Activated T-cell treated with anti-CD3 and anti-CD28 coated beads for 4 hours (primary cell): ENCODE results near the gene TACR2.

Experiments used
- DNase-seq: peaks from one replicate; pipeline ENCODE4 v3.0.0-alpha.2; 2020

Gene TACR2

GRCh38 chr10:69400936-69401335 is 15.8 kb downstream of the TACR2 start:
- no peak for DNase-seq

- no peak for DNase-seq
Measured at GRCh38 chr10:69398466-69398865, 18.3 kb downstream of the TACR2 start.

GRCh38 chr10:69397972-69398371 is 18.7 kb downstream of the TACR2 start:
- no peak for DNase-seq

GRCh38 chr10:69394020-69394419 is 22.7 kb downstream of the TACR2 start:
- DNase-seq = no peak

- peak; percentile 72 for DNase-seq
Measured at GRCh38 chr10:69392481-69393000, 24.2 kb downstream of the TACR2 start.

- no peak for DNase-seq
Measured at GRCh38 chr10:69391158-69391557, 25.6 kb downstream of the TACR2 start.

GRCh38 chr10:69389827-69390490 is 26.8 kb downstream of the TACR2 start:
- no peak for DNase-seq

GRCh38 chr10:69388488-69388887 is 28.2 kb downstream of the TACR2 start:
- DNase-seq = no peak

GRCh38 chr10:69387500-69387899 is 29.2 kb downstream of the TACR2 start:
- DNase-seq = no peak

GRCh38 chr10:69385454-69386350 is 31.0 kb downstream of the TACR2 start:
- no peak for DNase-seq

GRCh38 chr10:69384320-69384719 is 32.4 kb downstream of the TACR2 start:
- no peak for DNase-seq

GRCh38 chr10:69383558-69383957 is 33.2 kb downstream of the TACR2 start:
- DNase-seq = no peak

GRCh38 chr10:69382382-69383117 is 34.2 kb downstream of the TACR2 start:
- no peak for DNase-seq

- DNase-seq = no peak
Measured at GRCh38 chr10:69379800-69380199, 36.9 kb downstream of the TACR2 start.

GRCh38 chr10:69377933-69378332 is 38.8 kb downstream of the TACR2 start:
- no peak for DNase-seq

GRCh38 chr10:69377191-69377590 is 39.5 kb downstream of the TACR2 start:
- DNase-seq = no peak

GRCh38 chr10:69376662-69377061 is 40.1 kb downstream of the TACR2 start:
- DNase-seq = no peak

GRCh38 chr10:69375307-69376151 is 41.2 kb downstream of the TACR2 start:
- no peak for DNase-seq

- DNase-seq = no peak
Measured at GRCh38 chr10:69374931-69375306, 41.8 kb downstream of the TACR2 start.

GRCh38 chr10:69374242-69374641 is 42.5 kb downstream of the TACR2 start:
- DNase-seq = no peak

- DNase-seq = no peak
Measured at GRCh38 chr10:69372126-69372980, 44.4 kb downstream of the TACR2 start.
